ENCODE results near the gene TMEM145.

DNA sequence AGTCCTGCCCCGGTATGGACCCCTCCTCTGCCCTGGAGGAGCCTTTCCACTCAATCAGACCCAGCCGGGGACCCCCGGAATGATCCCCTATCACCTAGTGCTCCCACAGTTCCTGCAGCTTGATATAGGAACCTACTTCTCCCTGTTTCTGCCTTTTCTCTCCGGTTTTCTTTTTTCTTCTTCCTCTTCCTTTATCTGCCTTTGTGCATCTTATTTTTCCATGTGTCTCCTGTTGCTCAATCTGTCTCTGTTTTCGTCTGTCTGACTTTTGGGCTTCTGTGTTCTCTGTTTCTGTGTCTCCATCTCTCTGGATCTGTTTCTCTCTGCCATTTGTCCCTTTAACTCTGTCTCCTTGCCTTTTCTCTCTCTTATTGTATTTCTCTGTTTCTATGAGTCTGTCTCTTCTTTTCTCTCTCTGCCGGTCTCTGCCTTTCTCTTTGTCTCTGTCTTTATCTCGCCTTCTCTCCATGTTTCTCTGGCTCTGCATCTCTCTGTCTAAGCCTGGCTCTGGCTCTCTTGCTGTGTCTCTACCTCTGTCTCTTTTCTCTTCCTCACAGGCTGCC lies 22.3 kb downstream of the TMEM145 start:
- TF ChIP-seq CTCF (IDR thresholded peaks at IDR 0.05) (no peak), POLR2A (IDR thresholded peaks at IDR 0.05) (no peak)

Measured in uterus (tissue), 2 donors.